ENCODE data around the gene CD59. TPM values are rescaled to one million over a fixed set of nuclear protein-coding genes. Genes with fewer than 3 reads are reported as not detected.
"Not testable (repeated sequence)": the region's sequence is repeated elsewhere in the genome, so short reads cannot be mapped to it uniquely, and the experiment has no call there.

The CD59 gene
- total RNA-seq, 1 experiment from 2014 or later = 682 TPM

- no peak for DNase-seq (ENCODE audit: low spot score)
These were observed 22.3 kb downstream of the CD59 start for GRCh38 chr11:33713856-33714398.

GRCh38 chr11:33713151-33713855 is 22.9 kb downstream of the CD59 start:
- no peak for DNase-seq (ENCODE audit: low spot score)

- DNase-seq (ENCODE audit: low spot score) = no peak
These were observed 23.8 kb downstream of the CD59 start for GRCh38 chr11:33712436-33712835.

GRCh38 chr11:33709466-33709865 is 26.8 kb downstream of the CD59 start:
- DNase-seq (ENCODE audit: low spot score) = no peak

- DNase-seq (ENCODE audit: low spot score) = no peak
These were observed 27.2 kb downstream of the CD59 start for GRCh38 chr11:33708985-33709384.

GRCh38 chr11:33707831-33708230 is 28.4 kb downstream of the CD59 start:
- not testable (repeated sequence) for DNase-seq (ENCODE audit: low spot score)

GRCh38 chr11:33706966-33707365 is 29.3 kb downstream of the CD59 start:
- no peak for DNase-seq (ENCODE audit: low spot score)

- no peak for DNase-seq (ENCODE audit: low spot score)
These were observed 29.7 kb downstream of the CD59 start for GRCh38 chr11:33706546-33706945.

GRCh38 chr11:33704240-33705002 is 31.8 kb downstream of the CD59 start:
- no peak for DNase-seq (ENCODE audit: low spot score)

GRCh38 chr11:33703788-33704187 is 32.4 kb downstream of the CD59 start:
- DNase-seq (ENCODE audit: low spot score) = peak; percentile 79

- no peak for DNase-seq (ENCODE audit: low spot score)
These were observed 33.0 kb downstream of the CD59 start for GRCh38 chr11:33703234-33703633.

GRCh38 chr11:33701302-33702230 is 34.7 kb downstream of the CD59 start:
- peak; percentile 69 for DNase-seq (ENCODE audit: low spot score)

- DNase-seq (ENCODE audit: low spot score) = peak; percentile 93
These were observed 35.5 kb downstream of the CD59 start, which contains the start of gene C11orf91 for GRCh38 chr11:33700502-33701271. Gene C11orf91, minus strand, starts transcription at chr11:33700826. Its CDS starts 86 bp downstream, at chr11:33700740.

- no peak for DNase-seq (ENCODE audit: low spot score)
These were observed 36.1 kb downstream of the CD59 start for GRCh38 chr11:33700063-33700501.

GRCh38 chr11:33699515-33700062 is 36.6 kb downstream of the CD59 start:
- DNase-seq (ENCODE audit: low spot score) = no peak

GRCh38 chr11:33698921-33699320 is 37.3 kb downstream of the CD59 start:
- no peak for DNase-seq (ENCODE audit: low spot score)

GRCh38 chr11:33697997-33698396 is 38.2 kb downstream of the CD59 start:
- no peak for DNase-seq (ENCODE audit: low spot score)

GRCh38 chr11:33696931-33697638 is 39.1 kb downstream of the CD59 start:
- DNase-seq (ENCODE audit: low spot score) = no peak

GRCh38 chr11:33696411-33696810 is 39.8 kb downstream of the CD59 start:
- DNase-seq (ENCODE audit: low spot score) = no peak

GRCh38 chr11:33695051-33695566 is 41.1 kb downstream of the CD59 start:
- DNase-seq (ENCODE audit: low spot score) = no peak
